ENCODE results near the gene UBR4.

DNA sequence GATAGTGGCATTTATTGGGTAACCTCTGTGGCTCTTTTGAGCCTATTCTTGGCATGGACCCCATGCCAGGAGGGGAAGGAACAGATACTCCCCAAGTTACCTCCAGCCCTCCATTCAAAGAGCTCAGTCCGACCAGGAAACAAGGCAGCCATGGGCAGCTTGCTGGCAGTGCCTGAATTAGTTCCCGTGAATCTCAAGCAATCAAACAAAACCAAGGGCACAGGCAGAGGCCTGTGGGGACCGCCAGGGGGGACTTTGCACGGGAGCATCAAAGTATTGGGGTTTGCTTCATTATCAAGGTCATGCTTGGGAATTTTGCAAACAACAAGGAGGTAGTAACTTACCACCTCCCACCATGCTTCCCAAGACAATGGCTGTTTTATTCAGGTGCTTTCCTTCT is 172.4 kb downstream of the UBR4 start:
- TF ChIP-seq, protein P1, sequence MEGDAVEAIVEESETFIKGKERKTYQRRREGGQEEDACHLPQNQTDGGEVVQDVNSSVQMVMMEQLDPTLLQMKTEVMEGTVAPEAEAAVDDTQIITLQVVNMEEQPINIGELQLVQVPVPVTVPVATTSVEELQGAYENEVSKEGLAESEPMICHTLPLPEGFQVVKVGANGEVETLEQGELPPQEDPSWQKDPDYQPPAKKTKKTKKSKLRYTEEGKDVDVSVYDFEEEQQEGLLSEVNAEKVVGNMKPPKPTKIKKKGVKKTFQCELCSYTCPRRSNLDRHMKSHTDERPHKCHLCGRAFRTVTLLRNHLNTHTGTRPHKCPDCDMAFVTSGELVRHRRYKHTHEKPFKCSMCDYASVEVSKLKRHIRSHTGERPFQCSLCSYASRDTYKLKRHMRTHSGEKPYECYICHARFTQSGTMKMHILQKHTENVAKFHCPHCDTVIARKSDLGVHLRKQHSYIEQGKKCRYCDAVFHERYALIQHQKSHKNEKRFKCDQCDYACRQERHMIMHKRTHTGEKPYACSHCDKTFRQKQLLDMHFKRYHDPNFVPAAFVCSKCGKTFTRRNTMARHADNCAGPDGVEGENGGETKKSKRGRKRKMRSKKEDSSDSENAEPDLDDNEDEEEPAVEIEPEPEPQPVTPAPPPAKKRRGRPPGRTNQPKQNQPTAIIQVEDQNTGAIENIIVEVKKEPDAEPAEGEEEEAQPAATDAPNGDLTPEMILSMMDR (IDR thresholded peaks at IDR 0.05; ENCODE audit: low read depth, low read length): no peak
- TF ChIP-seq, protein P2, sequence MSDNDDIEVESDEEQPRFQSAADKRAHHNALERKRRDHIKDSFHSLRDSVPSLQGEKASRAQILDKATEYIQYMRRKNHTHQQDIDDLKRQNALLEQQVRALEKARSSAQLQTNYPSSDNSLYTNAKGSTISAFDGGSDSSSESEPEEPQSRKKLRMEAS (IDR thresholded peaks at IDR 0.05; ENCODE audit: low read depth, low read length): no peak
- TF ChIP-seq POLR2A (IDR thresholded peaks at IDR 0.05; ENCODE audit: extremely low read depth, insufficient read length): no peak
- TF ChIP-seq MYC (IDR thresholded peaks at IDR 0.05; ENCODE audit: low read depth, low read length): no peak
